ENCODE measurements around the gene DNAJB5.
"Not testable (repeated sequence)": the region's sequence is repeated elsewhere in the genome, so short reads cannot be mapped to it uniquely, and the experiment has no call there.

Gene DNAJB5

DNA sequence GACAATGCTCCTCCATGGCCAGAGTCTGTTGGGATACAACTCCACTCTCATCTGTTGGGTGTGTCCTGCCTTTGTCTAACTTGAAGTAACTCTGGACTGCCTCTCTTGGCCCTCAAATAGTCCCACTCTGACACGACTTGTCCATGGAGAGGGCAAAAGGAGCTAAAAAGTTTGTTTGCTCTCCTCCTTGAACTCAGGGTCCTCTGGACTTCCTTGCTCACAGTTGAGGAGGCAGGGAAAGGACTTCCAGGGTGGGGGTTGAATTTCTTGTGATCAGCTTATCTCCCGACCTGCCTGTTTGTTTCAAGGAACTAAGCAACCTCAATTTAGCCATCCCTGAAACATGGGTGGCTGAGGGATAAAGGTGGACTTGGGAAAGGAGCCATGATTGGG, 11.7 kb downstream of the DNAJB5 start:
- no peak for DNase-seq

DNA sequence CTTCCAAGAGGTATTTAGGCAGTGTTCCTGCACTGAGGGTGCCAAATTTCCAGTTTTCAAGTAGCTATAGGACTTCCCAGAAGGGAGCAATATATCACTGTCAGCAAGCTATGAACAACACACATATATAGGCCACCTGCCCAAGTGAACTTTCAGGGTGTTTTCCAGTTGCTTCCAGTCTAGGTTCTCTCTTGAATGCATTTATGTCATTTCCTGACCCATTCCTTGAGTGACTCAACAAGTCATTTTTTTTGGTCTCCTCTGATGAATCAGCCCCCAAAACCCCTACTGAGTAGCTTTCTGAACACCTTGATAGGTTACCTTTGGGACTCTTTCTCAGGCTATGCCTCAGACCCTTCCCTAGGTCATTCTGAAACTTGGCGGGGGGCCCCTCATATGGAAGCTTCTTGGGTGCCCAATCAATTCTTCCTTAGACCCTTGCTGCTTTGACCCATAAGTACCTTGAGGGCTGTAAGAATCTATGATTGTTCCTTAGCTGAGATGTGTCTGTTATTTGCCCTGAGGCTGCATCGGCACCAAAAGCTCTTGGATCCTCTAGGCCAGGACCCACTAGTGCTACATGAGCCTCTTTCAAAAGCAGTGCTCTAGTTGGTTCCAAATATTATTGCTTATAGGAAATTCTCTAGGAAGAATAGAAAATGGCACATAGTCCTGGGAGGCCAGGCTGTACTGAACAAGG, 12.4 kb downstream of the DNAJB5 start:
- peak in 2 of 3 donors; percentile 37 to 56 for DNase-seq

DNA sequence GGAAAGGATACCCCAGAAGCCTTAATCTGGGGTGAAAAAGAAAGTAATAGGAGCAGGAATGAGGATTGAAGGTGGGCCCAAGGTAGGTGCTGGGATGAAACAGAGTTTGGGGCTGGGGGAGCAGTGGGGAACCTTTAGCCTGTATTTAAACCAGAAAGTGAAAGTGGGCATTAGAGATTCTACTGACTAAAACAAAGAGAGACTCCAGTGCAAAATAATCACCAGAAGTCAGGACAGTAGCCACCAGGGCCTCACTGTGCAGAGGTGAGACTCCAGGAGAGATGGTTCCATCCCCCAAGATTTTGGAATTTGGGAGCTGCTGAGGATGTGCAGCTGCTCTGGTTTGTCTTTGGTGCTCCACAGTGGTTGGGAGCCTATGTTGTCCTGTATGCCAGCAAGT, 13.1 kb downstream of the DNAJB5 start:
- no peak for DNase-seq

GRCh38 chr9:35004299-35004698, 14.8 kb downstream of the DNAJB5 start:
- DNase-seq, result not testable (repeated sequence)

DNA sequence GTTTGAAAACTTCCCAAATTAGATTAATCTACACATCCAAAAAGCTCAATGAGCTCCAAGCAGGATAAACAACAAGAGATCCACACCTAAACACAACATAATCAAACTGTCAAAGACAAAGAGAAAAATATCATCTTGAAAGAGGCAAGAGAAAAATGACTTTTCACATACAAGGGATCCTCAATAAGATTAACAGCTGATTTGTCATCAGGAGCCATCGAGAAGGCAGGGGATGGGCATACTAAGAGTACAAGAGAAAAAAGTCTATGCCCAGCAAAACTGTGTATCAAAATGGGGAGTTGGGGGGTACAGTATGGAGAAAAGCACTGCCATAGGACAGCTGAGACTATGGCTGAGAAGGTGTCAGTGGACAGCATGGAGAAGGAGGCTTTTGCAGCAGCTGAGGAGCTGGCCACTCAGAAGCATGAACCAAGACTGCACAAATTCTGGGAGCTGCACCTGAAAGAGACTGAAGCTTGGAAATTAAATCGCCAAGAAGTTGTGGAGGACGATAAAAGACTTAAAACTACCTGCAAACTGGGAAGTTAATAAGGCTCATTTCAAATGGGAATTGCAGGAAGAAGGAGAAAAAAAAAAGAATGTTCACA, 20.9 kb downstream of the DNAJB5 start:
- no peak for DNase-seq

- DNase-seq, result no peak
Observed at GRCh38 chr9:35014517-35014916, 25.0 kb downstream of the DNAJB5 start.

- not testable (repeated sequence) for DNase-seq
Observed at GRCh38 chr9:35023443-35023842, 33.9 kb downstream of the DNAJB5 start.

GRCh38 chr9:35026671-35027070, 37.1 kb downstream of the DNAJB5 start:
- no peak for DNase-seq

DNA sequence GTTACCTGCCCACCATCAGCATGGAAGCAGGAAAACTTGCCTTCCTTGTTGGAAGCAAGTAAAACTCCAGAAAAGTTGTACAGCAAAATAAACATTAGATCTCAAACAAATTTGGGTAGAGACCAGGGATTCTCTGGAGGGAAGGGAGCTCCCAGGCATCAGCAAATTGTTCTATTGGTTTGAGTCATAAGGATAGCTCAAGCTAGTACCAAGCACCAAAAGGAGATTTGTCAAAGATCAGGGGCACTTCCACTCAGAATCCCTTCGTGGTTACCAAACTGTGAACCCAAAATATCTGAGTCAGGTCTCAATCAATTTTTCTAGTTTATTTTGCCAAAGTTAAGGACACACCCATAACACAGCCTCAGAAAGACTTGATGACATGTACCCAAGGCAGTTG, 37.8 kb downstream of the DNAJB5 start:
- DNase-seq, result no peak

DNA sequence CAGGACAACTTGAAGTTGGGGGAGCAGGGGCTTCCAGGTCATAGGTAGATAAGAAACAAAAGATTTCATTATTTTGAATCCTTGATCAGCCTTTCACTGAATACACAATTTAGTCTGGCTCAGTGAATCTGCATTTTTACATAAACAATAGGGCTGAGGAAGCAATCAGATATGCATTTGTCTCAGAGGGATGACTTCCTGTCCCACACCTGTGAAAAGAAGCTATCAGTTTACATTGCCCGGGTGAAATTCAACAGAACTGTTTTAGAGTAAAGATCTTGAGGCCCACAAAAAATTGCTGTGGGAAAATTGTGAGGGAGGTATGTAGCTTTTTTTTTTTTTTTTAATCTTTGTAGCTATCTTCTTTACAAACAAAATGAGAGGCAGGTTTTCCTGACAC, 38.3 kb downstream of the DNAJB5 start:
- DNase-seq, result no peak

DNA sequence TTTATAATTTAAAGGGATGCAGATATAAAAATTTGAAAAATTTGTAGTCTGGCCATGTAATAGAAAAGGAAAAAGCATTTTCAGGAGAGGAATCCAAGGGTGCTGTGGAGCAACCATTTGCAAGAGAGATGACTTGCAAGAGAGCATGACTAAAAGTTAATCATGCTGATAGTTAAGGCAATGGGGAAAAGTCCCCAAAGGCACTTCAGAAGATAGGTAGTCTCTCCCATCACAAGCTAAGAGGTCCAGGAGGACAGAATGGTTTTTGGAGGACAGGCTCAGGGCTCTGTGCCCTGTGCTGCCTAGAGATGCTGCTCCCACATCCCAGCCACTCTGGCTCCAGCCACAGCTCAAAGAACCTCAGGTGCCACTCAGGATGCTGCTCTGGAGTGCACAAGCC, 38.8 kb downstream of the DNAJB5 start:
- no peak for DNase-seq

GRCh38 chr9:35029241-35029640, 39.7 kb downstream of the DNAJB5 start:
- no peak for DNase-seq

GRCh38 chr9:35029852-35030251, 40.3 kb downstream of the DNAJB5 start:
- no peak for DNase-seq

GRCh38 chr9:35033101-35033500, 43.6 kb downstream of the DNAJB5 start:
- DNase-seq, result no peak

DNA sequence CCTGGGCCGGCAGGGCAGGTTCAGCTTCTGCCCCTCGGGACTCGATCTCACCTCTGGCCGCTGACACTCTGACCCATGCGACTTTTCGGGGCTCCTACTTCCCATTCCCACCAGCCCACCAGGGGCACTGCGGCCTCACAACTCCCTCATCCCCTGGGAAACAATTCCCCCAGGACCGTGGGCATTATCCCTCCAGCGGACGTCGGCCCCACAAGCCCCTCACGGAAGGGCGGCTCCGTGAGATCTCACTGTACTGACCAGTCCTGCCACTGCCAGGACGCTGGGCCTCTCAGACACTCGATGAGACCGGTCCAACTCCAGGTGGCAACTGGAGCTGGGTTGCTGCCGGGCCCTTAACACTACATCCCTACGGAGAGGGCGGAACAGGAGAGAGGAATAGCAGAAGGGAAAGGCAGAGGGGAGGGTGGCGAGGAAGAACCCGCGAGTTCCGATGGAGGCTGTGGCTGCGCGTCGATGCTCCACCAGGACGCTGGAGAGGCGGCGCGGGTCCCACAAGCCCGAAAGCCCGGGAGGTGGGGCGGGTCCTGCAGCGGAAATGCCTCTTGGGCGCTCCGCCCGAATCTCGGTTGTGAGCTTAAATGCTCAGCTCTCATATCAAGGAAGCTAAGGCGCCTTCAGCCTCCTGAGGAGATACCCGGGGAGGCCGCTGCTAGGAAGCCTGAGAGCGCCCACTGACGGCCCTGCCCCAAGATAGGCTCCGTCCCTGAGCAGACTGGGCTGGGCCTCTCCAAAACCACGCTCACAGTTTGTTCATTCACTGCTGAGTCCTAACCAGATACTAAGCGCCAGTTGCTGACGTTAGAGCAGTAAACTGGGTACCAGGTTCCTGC, 46.5 kb downstream of the DNAJB5 start:
- peak in 1 of 3 donors; percentile 13 for DNase-seq

- peak; percentile 77 to 82 (median 80) for DNase-seq
Observed at GRCh38 chr9:35042081-35042604, 52.6 kb downstream of the DNAJB5 start.

- no peak for DNase-seq
Observed at GRCh38 chr9:35042891-35043545, 53.5 kb downstream of the DNAJB5 start.

GRCh38 chr9:35044071-35044470, 54.5 kb downstream of the DNAJB5 start:
- no peak for DNase-seq
